Omental fat pad (tissue), 4 donors: ENCODE results near the gene RAB5A. TPM values are rescaled to one million over a fixed set of nuclear protein-coding genes. Genes with fewer than 3 reads are reported as not detected.
"Not testable (repeated sequence)": the region's sequence is repeated elsewhere in the genome, so short reads cannot be mapped to it uniquely, and the experiment has no call there.

Experiments used
- ATAC-seq: fragments of 150-250 bp; one replicate; pipeline ENCODE4 v1.9.1; 2016; ENCODE audit warnings: mild to moderate bottlenecking, moderate library complexity; ENCODE audit not compliant: low FRiP score
- DNase-seq: peaks from one replicate; pipeline ENCODE4 v3.0.0-alpha.2; 2019; ENCODE audit warnings: low spot score
- total RNA-seq, 4 donors: library from RNA; depleted of rRNA; stranded (reverse); fragments of >200 nt; gene quantifications; one replicate each; pipeline ENCODE4 v1.1.0, GENCODE V29; 2016
- TF ChIP-seq, protein P1 (sequence below), 3 donors: fragments of 450-650 bp; IDR thresholded peaks; one replicate each; pipeline ENCODE4 v1.5.1; 2016 to 2017; ENCODE audit warnings: antibody characterized with exemption in 3 of 3, mild to moderate bottlenecking in 3 of 3, moderate library complexity in 2 of 3

Gene RAB5A
- total RNA-seq, 4 donors from 2014 or later = 65.7 to 96.8 (median 85.8) TPM

DNA sequence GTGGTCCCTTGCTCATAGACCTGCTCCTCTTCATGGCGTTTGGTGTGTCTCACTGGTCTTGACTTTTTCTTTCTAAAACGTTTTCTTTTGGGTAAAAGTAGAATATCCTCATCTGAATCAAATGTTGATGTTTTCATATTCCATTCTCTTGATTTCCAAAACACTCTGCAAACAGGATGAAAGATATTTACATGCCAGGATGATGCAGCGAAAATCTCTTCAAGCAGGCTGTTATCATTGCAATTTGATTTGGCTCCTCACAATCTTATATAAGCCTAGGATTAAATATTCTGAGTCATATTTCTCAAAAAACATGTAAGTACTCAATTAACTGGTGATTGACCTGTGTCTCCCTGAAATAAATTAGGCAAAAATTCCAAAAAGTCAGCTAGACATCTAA lies 55.0 kb downstream of the RAB5A start:
- DNase-seq = no peak
- TF ChIP-seq, protein P1, sequence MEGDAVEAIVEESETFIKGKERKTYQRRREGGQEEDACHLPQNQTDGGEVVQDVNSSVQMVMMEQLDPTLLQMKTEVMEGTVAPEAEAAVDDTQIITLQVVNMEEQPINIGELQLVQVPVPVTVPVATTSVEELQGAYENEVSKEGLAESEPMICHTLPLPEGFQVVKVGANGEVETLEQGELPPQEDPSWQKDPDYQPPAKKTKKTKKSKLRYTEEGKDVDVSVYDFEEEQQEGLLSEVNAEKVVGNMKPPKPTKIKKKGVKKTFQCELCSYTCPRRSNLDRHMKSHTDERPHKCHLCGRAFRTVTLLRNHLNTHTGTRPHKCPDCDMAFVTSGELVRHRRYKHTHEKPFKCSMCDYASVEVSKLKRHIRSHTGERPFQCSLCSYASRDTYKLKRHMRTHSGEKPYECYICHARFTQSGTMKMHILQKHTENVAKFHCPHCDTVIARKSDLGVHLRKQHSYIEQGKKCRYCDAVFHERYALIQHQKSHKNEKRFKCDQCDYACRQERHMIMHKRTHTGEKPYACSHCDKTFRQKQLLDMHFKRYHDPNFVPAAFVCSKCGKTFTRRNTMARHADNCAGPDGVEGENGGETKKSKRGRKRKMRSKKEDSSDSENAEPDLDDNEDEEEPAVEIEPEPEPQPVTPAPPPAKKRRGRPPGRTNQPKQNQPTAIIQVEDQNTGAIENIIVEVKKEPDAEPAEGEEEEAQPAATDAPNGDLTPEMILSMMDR (IDR thresholded peaks at IDR 0.05) = no peak

GRCh38 chr3:20007960-20008359 lies 61.1 kb downstream of the RAB5A start:
- TF ChIP-seq, protein P1 (IDR thresholded peaks at IDR 0.05) = no peak
- ATAC-seq (no peak), DNase-seq (no peak)

More for the DNA sequence above, 55.0 kb downstream of the RAB5A start:
- no peak for ATAC-seq

DNA sequence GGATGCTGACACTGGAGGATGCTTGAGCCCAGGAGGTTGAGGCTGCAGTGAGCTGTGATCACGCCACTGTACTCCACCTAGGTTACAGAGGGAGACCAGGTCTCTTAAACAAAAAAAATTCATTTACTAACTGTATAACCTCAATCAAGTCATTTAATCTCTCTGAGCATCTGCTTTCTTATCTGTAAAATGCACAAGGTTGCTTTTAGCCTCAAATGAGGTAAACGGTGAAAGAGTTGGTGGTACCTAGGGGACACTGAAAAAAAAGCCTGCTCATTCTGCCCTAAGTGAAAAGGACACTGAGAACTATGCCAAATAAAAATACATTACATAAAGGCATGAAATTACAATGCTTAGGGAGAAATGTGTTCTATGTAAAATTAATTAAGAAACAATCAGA lies 61.7 kb downstream of the RAB5A start:
- DNase-seq = no peak
- no peak for ATAC-seq
- TF ChIP-seq, protein P1 (IDR thresholded peaks at IDR 0.05) = no peak

GRCh38 chr3:20012164-20012563 lies 65.3 kb downstream of the RAB5A start, which contains the start of gene PP2D1:
Gene PP2D1, minus strand, starts transcription at chr3:20012264. Its CDS starts 192 bp downstream, at chr3:20012072.
- ATAC-seq = no peak
- no peak for DNase-seq
- TF ChIP-seq, protein P1 (IDR thresholded peaks at IDR 0.05) = no peak

DNA sequence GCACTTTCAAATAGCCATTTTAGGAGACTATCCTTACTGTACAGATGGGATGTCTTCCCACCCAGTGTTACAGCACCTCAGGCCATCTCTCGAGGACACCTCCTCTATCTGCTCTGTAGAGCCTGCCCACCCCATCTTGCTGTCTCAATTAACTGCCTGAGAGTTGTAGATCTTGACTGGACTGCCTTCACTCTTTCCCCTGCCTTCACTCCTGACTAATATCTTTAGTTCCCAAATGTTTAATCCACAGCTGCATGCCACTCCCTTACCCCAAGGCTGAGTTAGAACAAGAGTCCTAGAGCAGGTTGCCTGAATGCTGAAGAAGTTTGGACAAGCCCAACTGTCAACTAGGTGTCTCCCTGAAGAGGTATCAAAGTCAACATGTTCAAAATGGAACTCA lies 66.5 kb downstream of the RAB5A start:
- no peak for DNase-seq
- TF ChIP-seq, protein P1 (IDR thresholded peaks at IDR 0.05) = no peak
- ATAC-seq = no peak

- no peak for ATAC-seq
- TF ChIP-seq, protein P1 (IDR thresholded peaks at IDR 0.05) = no peak
- no peak for DNase-seq
Measured at GRCh38 chr3:20015525-20015924, 68.6 kb downstream of the RAB5A start.

- DNase-seq, ATAC-seq: not testable (repeated sequence)
Measured at GRCh38 chr3:20016076-20016475, 69.2 kb downstream of the RAB5A start.
